SU-DHL-6 (cell line): ENCODE results near the gene EFNB2.

ENCODE experiments used
- H2AFZ ChIP-seq: fragments of 200-600 bp; sonication (generic); 2 replicates; pipeline ENCODE4 v1.6.1; 2014; ENCODE audit warnings: low read depth, mild to moderate bottlenecking, moderate library complexity, mixed read lengths, antibody characterized with exemption, low read length; ENCODE audit not compliant: severe bottlenecking
- H3F3A ChIP-seq: fragments of 200-600 bp; shearing (Covaris generic); 2 replicates; pipeline ENCODE4 v1.6.0; 2016; ENCODE audit warnings: antibody characterized with exemption, mild to moderate bottlenecking; ENCODE audit not compliant: insufficient read depth
- H3K27ac ChIP-seq: fragments of 200-600 bp; sonication (generic); 2 replicates; pipeline ENCODE4 v1.5.1; 2016; ENCODE audit warnings: low read depth, mild to moderate bottlenecking, low read length, moderate library complexity, mixed read lengths
- H3K27me3 ChIP-seq: fragments of 200-600 bp; sonication (generic), shearing (Covaris generic); 2 replicates; pipeline ENCODE4 v1.6.0; 2014; ENCODE audit warnings: mild to moderate bottlenecking, low read length
- H3K36me3 ChIP-seq: fragments of 200-600 bp; sonication (generic); 2 replicates; pipeline ENCODE4 v1.6.1; 2014; ENCODE audit warnings: mild to moderate bottlenecking, low read length, mixed read lengths
- H3K4me2 ChIP-seq: fragments of 300-600, 200-600 bp; shearing (Covaris generic), sonication (generic); 2 replicates; pipeline ENCODE4 v1.6.0; 2014; ENCODE audit warnings: low read length, low read depth, mild to moderate bottlenecking; ENCODE audit not compliant: poor library complexity, severe bottlenecking
- H3K4me3 ChIP-seq: fragments of 200-600 bp; sonication (generic); 2 replicates; pipeline ENCODE4 v1.5.1; 2014; ENCODE audit warnings: antibody characterized with exemption, low read length, mild to moderate bottlenecking, mixed read lengths; ENCODE audit not compliant: insufficient read depth, poor library complexity, severe bottlenecking
- H3K79me2 ChIP-seq: fragments of 200-600 bp; sonication (generic); 2 replicates; pipeline ENCODE4 v1.6.1; 2014; ENCODE audit warnings: mild to moderate bottlenecking, low read length, moderate library complexity; ENCODE audit not compliant: insufficient read depth
- H3K9ac ChIP-seq: fragments of 200-600 bp; sonication (generic); 2 replicates; pipeline ENCODE4 v1.7.0; 2014; ENCODE audit warnings: mild to moderate bottlenecking, low read length
- H3K9me2 ChIP-seq: fragments of 200-600 bp; sonication (generic); replicated peaks from 2 replicates; pipeline ENCODE4 v1.6.1; 2014; ENCODE audit warnings: low read length; ENCODE audit not compliant: insufficient read depth
- H3K9me3 ChIP-seq: fragments of 200-600 bp; sonication (generic); 2 replicates; pipeline ENCODE4 v1.6.1; 2014; ENCODE audit warnings: low read length, mixed read lengths; ENCODE audit not compliant: insufficient read depth
- H4K20me1 ChIP-seq: fragments of 200-600 bp; sonication (generic); 2 replicates; pipeline ENCODE4 v1.6.1; 2014; ENCODE audit warnings: low read depth, mild to moderate bottlenecking, antibody characterized with exemption, low read length, moderate library complexity, mixed read lengths
- EZH2phosphoT487 ChIP-seq: fragments of 200-600 bp; sonication (generic), shearing (Covaris generic); conservative IDR thresholded peaks from 2 replicates; pipeline ENCODE4 v1.6.1; 2018; ENCODE audit warnings: mild to moderate bottlenecking, antibody characterized with exemption, low read length, moderate library complexity, mixed read lengths
- TF ChIP-seq, protein P1 (sequence below): fragments of 200-600 bp; sonication (generic); IDR thresholded peaks from one replicate; pipeline ENCODE4 v1.5.1; 2017; ENCODE audit warnings: antibody characterized with exemption, mild to moderate bottlenecking, low read length, moderate library complexity; ENCODE audit not compliant: insufficient read depth, poor library complexity, severe bottlenecking

The EFNB2 gene

DNA sequence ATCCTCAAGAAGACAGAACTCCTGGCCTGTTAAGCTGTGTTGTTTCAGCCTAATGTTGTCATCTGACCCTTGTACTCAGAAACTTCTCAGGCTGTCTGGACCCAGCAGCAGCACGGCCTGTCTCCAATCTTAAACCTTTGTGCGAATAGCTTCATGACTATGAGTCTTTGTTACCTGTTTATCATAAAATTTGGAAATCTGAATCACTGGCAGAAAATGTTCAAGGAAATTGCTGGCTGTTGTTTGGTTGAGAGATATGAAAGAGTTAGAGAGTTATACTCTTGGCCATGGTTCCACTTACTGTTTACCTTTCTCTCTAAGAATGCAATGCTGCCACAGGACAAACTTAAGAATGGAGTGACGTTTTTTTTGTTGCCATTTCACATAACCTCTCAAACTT is 59.6 kb downstream of the EFNB2 start:
- H3K36me3 ChIP-seq, result no peaks in the 10 kb centered on the region

DNA sequence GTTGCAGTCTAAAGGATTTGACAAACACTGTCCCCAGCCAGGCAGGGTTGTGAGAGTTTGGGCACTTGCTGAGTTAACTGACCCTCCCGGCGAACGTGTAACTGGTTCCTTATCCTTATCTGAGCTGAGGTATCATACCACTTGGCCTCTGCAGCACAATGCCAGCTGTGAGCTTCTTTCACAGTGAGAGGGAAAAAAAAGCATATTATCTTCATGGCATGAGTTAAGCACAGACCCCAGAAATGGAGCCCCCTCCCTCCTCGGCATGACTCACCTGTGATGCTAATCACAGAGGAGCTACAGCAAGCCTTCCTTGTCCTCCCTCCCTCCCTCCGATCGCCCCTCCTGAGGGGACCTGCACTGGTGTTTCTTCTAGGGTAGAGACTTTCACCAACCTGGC is 60.5 kb downstream of the EFNB2 start:
- H3K4me3 ChIP-seq, result no peak overlapping the region
- H3F3A ChIP-seq, result no peaks in the 10 kb centered on the region
- H3K9me3 ChIP-seq, result no peaks in the 10 kb centered on the region
- H4K20me1 ChIP-seq, result no peaks in the 10 kb centered on the region
- H3K27ac ChIP-seq, result no peak overlapping the region
- H3K36me3 ChIP-seq, result no peaks in the 10 kb centered on the region
- no peaks in the 10 kb centered on the region for H3K9me2 ChIP-seq
- H2AFZ ChIP-seq, result no peak overlapping the region
- H3K27me3 ChIP-seq, result no peaks in the 10 kb centered on the region
- H3K4me2 ChIP-seq, result no peak overlapping the region
- H3K9ac ChIP-seq, result no peak overlapping the region
- H3K79me2 ChIP-seq, result no peaks in the 10 kb centered on the region
- TF ChIP-seq, protein P1, sequence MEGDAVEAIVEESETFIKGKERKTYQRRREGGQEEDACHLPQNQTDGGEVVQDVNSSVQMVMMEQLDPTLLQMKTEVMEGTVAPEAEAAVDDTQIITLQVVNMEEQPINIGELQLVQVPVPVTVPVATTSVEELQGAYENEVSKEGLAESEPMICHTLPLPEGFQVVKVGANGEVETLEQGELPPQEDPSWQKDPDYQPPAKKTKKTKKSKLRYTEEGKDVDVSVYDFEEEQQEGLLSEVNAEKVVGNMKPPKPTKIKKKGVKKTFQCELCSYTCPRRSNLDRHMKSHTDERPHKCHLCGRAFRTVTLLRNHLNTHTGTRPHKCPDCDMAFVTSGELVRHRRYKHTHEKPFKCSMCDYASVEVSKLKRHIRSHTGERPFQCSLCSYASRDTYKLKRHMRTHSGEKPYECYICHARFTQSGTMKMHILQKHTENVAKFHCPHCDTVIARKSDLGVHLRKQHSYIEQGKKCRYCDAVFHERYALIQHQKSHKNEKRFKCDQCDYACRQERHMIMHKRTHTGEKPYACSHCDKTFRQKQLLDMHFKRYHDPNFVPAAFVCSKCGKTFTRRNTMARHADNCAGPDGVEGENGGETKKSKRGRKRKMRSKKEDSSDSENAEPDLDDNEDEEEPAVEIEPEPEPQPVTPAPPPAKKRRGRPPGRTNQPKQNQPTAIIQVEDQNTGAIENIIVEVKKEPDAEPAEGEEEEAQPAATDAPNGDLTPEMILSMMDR, result no peak
- TF ChIP-seq EZH2phosphoT487, result no peak

More for the DNA sequence above, 59.6 kb downstream of the EFNB2 start:
- Histone ChIP-seq H3K4me3 (no peak overlapping the region), H3K9ac (no peak overlapping the region), H3K4me2 (no peak overlapping the region), H3F3A (no peaks in the 10 kb centered on the region), H4K20me1 (no peaks in the 10 kb centered on the region), H3K9me3 (no peaks in the 10 kb centered on the region), H3K9me2 (no peaks in the 10 kb centered on the region), H3K27ac (no peak overlapping the region), H2AFZ (no peak overlapping the region), H3K27me3 (no peaks in the 10 kb centered on the region), H3K79me2 (no peaks in the 10 kb centered on the region)
- no peak for TF ChIP-seq EZH2phosphoT487
- TF ChIP-seq, protein P1, result no peak

DNA sequence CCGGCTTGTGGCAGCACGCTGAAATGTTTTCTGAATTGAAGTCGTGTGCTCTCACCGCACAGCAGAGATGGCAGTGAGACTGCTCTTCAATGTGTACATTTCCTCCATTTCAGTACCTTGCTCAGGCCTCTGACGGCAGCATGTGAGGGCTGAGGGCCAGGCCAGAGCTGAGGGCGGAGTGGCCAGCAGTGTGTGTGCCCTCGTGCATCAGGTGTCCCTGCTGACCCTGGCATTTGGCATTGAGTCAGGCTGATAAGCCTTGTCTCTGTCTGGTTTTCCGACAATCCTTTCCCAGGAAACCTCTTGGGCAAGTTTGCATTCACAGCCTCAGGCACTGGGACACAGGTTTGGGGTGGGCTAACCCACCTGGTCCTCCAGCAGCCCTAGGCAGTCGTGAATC is 62.3 kb downstream of the EFNB2 start:
- no peak overlapping the region for H3K4me3 ChIP-seq
- no peak overlapping the region for H3K9ac ChIP-seq
- H4K20me1 ChIP-seq, result no peaks in the 10 kb centered on the region
- no peaks in the 10 kb centered on the region for H3K9me2 ChIP-seq
- no peak overlapping the region for H3K27ac ChIP-seq
- no peaks in the 10 kb centered on the region for H3K9me3 ChIP-seq
- no peak overlapping the region for H2AFZ ChIP-seq
- H3K4me2 ChIP-seq, result no peak overlapping the region
- TF ChIP-seq, protein P1, result no peak
- TF ChIP-seq EZH2phosphoT487, result no peak
- H3F3A ChIP-seq, result no peaks in the 10 kb centered on the region
- no peaks in the 10 kb centered on the region for H3K27me3 ChIP-seq
- H3K79me2 ChIP-seq, result no peaks in the 10 kb centered on the region
- H3K36me3 ChIP-seq, result no peaks in the 10 kb centered on the region

DNA sequence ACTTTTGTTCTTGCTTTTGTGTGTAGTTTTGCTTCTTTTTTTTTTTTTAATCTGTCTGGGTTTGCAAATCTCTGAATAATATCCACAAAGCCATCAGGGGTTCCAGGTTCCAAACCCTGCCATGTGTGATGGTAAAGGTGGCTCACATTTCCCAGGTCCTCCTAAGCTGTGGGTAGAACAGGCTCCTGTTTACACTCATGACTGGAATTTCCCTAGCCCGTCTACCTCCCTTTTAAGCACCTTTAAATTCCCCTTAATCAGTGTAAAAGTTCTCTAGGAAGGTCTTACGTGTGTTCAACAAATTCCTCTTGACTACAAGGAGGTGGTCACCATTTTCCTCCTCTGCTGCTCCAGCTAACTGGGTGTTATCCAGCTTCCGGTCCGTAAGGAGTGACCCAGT is 62.8 kb downstream of the EFNB2 start:
- H3K9me2 ChIP-seq, result no peaks in the 10 kb centered on the region
- H3K27ac ChIP-seq, result no peak overlapping the region
- H2AFZ ChIP-seq, result no peak overlapping the region
- no peak overlapping the region for H3K4me2 ChIP-seq
- no peaks in the 10 kb centered on the region for H3K79me2 ChIP-seq
- H3K36me3 ChIP-seq, result no peaks in the 10 kb centered on the region
- H3K9me3 ChIP-seq, result no peaks in the 10 kb centered on the region
- H3F3A ChIP-seq, result no peaks in the 10 kb centered on the region
- no peak overlapping the region for H3K9ac ChIP-seq
- TF ChIP-seq, protein P1, result no peak
- no peak for TF ChIP-seq EZH2phosphoT487
- H4K20me1 ChIP-seq, result no peaks in the 10 kb centered on the region
- H3K4me3 ChIP-seq, result no peak overlapping the region
- H3K27me3 ChIP-seq, result no peaks in the 10 kb centered on the region
